Measurements from ENCODE around the gene PRR15. TPM values are rescaled to one million over a fixed set of nuclear protein-coding genes. Genes with fewer than 3 reads are reported as not detected.

PRR15 gene
- total RNA-seq, 1 donor from 2014 or later = not detected

DNA sequence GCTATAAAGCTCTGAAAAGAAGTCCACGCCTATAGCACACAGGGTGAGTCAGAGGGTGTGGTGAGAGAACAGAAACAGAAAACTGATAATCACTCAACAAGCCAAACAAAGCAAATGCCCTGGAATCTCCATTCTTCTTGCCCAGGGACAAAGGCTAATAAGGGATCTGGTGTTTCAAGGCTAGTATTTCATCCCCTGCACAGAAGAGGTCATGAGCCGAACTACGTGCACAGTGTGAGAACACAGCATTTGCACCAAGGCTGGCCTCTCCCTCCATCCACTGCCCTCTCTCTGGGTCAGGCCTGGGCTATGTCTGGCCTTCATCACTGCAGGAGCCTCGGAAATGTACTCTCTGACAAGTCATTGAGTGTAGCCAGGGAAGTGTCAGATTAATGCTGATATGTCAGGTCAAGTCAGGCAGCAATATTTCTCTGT, 42.7 kb downstream of the PRR15 start:
- Mint-ChIP-seq H3K27ac (ENCODE audit: unreplicated experiment) (no peak overlapping the region), H3K36me3 (ENCODE audit: unreplicated experiment) (no peaks in the 10 kb centered on the region), H3K4me1 (ENCODE audit: low read depth, unreplicated experiment) (no peaks in the 10 kb centered on the region), H3K27me3 (ENCODE audit: unreplicated experiment) (no peaks in the 10 kb centered on the region), H3K9me3 (ENCODE audit: unreplicated experiment) (no peaks in the 10 kb centered on the region), H3K4me3 (ENCODE audit: unreplicated experiment) (no peak overlapping the region)
- TF ChIP-seq, protein P1, sequence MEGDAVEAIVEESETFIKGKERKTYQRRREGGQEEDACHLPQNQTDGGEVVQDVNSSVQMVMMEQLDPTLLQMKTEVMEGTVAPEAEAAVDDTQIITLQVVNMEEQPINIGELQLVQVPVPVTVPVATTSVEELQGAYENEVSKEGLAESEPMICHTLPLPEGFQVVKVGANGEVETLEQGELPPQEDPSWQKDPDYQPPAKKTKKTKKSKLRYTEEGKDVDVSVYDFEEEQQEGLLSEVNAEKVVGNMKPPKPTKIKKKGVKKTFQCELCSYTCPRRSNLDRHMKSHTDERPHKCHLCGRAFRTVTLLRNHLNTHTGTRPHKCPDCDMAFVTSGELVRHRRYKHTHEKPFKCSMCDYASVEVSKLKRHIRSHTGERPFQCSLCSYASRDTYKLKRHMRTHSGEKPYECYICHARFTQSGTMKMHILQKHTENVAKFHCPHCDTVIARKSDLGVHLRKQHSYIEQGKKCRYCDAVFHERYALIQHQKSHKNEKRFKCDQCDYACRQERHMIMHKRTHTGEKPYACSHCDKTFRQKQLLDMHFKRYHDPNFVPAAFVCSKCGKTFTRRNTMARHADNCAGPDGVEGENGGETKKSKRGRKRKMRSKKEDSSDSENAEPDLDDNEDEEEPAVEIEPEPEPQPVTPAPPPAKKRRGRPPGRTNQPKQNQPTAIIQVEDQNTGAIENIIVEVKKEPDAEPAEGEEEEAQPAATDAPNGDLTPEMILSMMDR (IDR thresholded peaks at IDR 0.05; ENCODE audit: partially characterized antibody, unreplicated experiment) = no peak
- DNase-seq = no peak

DNA sequence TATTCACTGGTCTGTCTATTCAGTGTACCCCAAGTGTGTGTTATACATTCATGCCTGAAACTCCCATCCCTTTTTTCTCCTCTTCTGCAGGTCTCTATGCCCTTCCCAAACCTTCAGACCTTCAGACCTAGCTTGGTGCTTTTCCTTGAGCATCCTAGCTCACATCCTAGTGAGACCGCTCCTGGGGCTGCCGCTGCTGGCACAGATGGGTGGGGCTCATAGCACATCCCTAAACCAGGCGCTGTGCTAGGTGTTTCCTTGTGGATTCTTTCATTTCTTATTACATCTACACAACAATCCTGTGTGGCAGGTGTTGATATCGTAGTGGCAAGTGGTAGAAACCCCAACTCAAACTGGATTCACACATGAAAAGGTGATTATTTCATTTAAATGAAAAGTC, 43.2 kb downstream of the PRR15 start:
- Mint-ChIP-seq H3K4me3 (ENCODE audit: unreplicated experiment) (no peak overlapping the region), H3K27ac (ENCODE audit: unreplicated experiment) (no peak overlapping the region), H3K27me3 (ENCODE audit: unreplicated experiment) (no peaks in the 10 kb centered on the region)

DNA sequence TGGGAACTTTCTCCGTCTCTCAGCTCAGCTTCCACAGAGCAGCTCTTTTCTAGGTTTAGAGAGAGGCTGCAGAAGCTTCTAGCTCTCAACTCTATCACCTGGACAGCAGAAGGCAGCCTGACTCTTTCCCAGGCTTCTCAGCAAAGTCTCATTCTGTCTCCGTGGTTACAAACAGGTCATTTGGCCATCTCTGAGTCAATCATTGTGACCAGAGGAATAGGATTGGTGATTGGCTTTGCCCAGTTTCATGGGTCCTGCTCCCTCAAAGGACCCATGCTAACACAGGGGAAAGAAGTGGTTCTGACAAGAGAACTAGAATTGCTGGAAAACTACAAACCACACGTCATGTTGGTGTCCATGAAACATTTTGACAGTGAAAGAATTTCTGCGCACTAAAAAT, 43.6 kb downstream of the PRR15 start:
- no peak overlapping the region for H3K27ac Mint-ChIP-seq (ENCODE audit: unreplicated experiment)
- H3K27me3 Mint-ChIP-seq (ENCODE audit: unreplicated experiment) = no peaks in the 10 kb centered on the region
- no peak for DNase-seq
- TF ChIP-seq, protein P1 (IDR thresholded peaks at IDR 0.05; ENCODE audit: partially characterized antibody, unreplicated experiment) = no peak
- no peak overlapping the region for H3K4me3 Mint-ChIP-seq (ENCODE audit: unreplicated experiment)
- H3K36me3 Mint-ChIP-seq (ENCODE audit: unreplicated experiment) = peaks cover 3% of the 10 kb centered on the region
- peaks cover 2% of the 10 kb centered on the region for H3K4me1 Mint-ChIP-seq (ENCODE audit: low read depth, unreplicated experiment)
- H3K9me3 Mint-ChIP-seq (ENCODE audit: unreplicated experiment) = no peaks in the 10 kb centered on the region

More for the DNA sequence above, 43.2 kb downstream of the PRR15 start:
- H3K9me3 Mint-ChIP-seq (ENCODE audit: unreplicated experiment) = no peaks in the 10 kb centered on the region
- DNase-seq = no peak
- TF ChIP-seq, protein P1 (IDR thresholded peaks at IDR 0.05; ENCODE audit: partially characterized antibody, unreplicated experiment) = no peak
- peaks cover 1% of the 10 kb centered on the region for H3K4me1 Mint-ChIP-seq (ENCODE audit: low read depth, unreplicated experiment)
- peaks cover 3% of the 10 kb centered on the region for H3K36me3 Mint-ChIP-seq (ENCODE audit: unreplicated experiment)

DNA sequence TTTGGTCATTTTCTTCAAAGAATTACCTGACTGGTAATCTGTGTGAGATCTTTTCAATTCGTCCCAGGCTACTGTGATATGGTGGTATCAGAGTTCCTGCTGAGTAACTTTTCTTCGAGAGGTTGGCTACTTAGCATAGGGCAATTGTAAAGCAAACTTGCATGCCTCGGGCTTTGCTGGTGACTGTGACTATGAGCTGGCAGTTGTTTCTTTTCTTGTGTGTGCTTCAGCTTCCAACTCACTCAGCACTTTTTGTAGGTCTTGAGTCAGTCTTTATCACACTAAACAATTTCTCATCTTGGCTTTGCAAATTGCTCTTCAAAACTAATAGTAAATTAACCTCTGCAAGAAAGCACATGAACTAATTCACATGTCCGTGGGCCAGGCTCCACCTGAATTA, 44.3 kb downstream of the PRR15 start:
- DNase-seq = no peak
- H3K4me1 Mint-ChIP-seq (ENCODE audit: low read depth, unreplicated experiment) = peaks cover 2% of the 10 kb centered on the region
- TF ChIP-seq, protein P1 (IDR thresholded peaks at IDR 0.05; ENCODE audit: partially characterized antibody, unreplicated experiment) = no peak
- no peak overlapping the region for H3K27ac Mint-ChIP-seq (ENCODE audit: unreplicated experiment)
- H3K4me3 Mint-ChIP-seq (ENCODE audit: unreplicated experiment) = no peak overlapping the region
- peaks cover 7% of the 10 kb centered on the region for H3K36me3 Mint-ChIP-seq (ENCODE audit: unreplicated experiment)
- H3K9me3 Mint-ChIP-seq (ENCODE audit: unreplicated experiment) = no peaks in the 10 kb centered on the region
- no peaks in the 10 kb centered on the region for H3K27me3 Mint-ChIP-seq (ENCODE audit: unreplicated experiment)

DNA sequence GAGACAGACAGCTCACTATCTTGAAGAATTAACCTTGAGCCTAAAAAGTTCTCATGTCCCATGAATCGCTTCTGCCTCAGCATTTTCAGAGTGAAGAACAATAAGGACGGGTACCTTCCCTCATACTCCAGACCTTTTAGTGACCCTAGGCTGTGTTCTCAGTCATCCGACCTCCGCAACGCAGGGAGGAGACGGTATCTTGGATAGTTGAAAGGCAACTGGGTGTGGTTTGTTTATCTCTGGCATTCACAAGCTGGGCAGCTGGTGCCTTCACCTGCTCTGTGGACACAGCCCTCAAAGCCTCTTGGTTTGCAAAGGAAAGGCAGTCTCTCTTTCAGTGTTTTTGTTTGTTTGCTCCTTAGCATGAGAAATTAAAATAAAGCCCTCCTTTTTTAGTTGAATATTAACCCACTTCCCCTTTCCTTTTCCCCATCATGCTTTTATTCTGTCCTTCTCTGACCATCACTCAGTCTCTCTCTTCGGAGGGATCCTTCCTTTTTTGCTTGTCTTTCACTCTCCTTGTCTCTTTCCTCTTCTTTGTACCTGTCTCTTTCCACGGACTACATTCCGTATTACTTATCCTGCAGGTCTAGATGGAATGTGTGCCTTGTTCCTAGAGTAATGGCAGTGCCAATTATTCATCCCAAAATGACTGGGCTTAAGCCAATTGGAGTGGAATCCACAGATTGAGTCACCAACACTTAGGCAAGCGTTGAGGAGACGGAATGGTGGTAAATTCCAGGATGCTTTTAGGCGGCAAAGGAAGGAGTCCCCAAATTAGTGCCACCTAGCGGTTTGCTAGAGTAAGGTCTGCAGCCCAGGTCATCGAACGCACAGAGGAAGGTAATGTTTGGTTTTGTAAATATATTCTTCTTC, 45.8 kb downstream of the PRR15 start:
- no peaks in the 10 kb centered on the region for H3K27me3 Mint-ChIP-seq (ENCODE audit: unreplicated experiment)
- DNase-seq = peak; percentile 28
- H3K36me3 Mint-ChIP-seq (ENCODE audit: unreplicated experiment) = peaks cover 8% of the 10 kb centered on the region
- H3K9me3 Mint-ChIP-seq (ENCODE audit: unreplicated experiment) = no peaks in the 10 kb centered on the region
- H3K4me3 Mint-ChIP-seq (ENCODE audit: unreplicated experiment) = no peak overlapping the region
- TF ChIP-seq, protein P1 (IDR thresholded peaks at IDR 0.05; ENCODE audit: partially characterized antibody, unreplicated experiment) = peak; percentile 85
- peaks cover 2% of the 10 kb centered on the region for H3K4me1 Mint-ChIP-seq (ENCODE audit: low read depth, unreplicated experiment)
- no peak overlapping the region for H3K27ac Mint-ChIP-seq (ENCODE audit: unreplicated experiment)

All from glutamatergic neuron (in vitro differentiated cells).